ENCODE measurements around the gene HDAC11. TPM values are rescaled to one million over a fixed set of nuclear protein-coding genes. Genes with fewer than 3 reads are reported as not detected.

HDAC11 gene
- total and polyA plus RNA-seq, 10 of the 15 experiments (the other 5 are each of a cell fraction or from before 2014, with no cell fraction given), result 0.04 to 0.76 (median 0.22) TPM; not detected in 1

DNA sequence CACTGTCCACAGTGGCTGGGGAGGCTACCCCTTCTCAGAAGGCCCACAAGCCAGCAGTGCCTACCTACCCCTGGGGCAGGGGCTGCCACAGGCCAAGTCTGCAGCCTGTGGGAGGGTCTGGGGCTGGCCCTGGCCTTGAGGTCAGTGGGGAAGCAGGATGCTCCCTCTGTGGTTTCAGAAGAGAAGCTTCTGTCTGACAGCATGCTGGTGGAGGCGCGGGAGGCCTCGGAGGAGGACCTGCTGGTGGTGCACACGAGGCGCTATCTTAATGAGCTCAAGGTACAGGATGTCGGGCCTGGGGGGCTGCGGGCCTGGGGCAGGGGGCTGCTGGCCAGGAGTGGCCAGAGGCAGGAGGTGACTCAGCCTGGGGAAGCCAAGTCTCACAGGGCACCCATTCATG, 3.2 kb downstream of the HDAC11 start:
- no peak for DNase-seq (ENCODE audit: low read depth, low spot score)
- H3K79me2 ChIP-seq (ENCODE audit: control insufficient read depth, insufficient read depth, low read length), result no peaks in the 10 kb centered on the region
- no peak overlapping the region for H3K27ac ChIP-seq (ENCODE audit: control insufficient read depth, insufficient read depth)
- no peak for ATAC-seq
- H3K27me3 ChIP-seq (replicated peaks in 1 of 2; ENCODE audit: control insufficient read depth in 2 of 2, insufficient read depth in 2 of 2, low read length in 1 of 2), result no peaks in the 10 kb centered on the region; a peak in 1 of 4 replicates
- H3K9me3 ChIP-seq (replicated peaks; ENCODE audit: control insufficient read depth, insufficient read depth, low read length), result no peaks in the 10 kb centered on the region
- ChIA-PET RAD21 (ENCODE audit: unreplicated experiment) (interaction anchor here (0.7 kb wide), 1 partner anchor 251 kb away, joined by 3 read pairs; no protein-coding TSS in a partner anchor), POLR2A (interaction anchor here (0.7 kb wide), 1 partner anchor 403 kb away, joined by 4 read pairs; no protein-coding TSS in a partner anchor), SMC1A (ENCODE audit: uncharacterized antibody, unreplicated experiment) (no interaction called here), CTCF (interaction anchor here (1.8 kb wide), 1 partner anchor 13 kb away, joined by 8 read pairs; no protein-coding TSS in a partner anchor)
- no peak overlapping the region for H3K4me3 ChIP-seq
- BruUV-seq (replicated peaks), result no TSS peak
- 71% methylated on average over 7 of the region's 7 CpGs for WGBS (ENCODE audit: insufficient coverage, insufficient replicate concordance, low lambda C conversion rate, missing lambda C conversion rate)
- H3K36me3 ChIP-seq (ENCODE audit: control insufficient read depth in 2 of 2, insufficient read depth in 2 of 2, low read length in 1 of 2), result no peaks in the 10 kb centered on the region
- no peak for TF ChIP-seq SMAD1 (IDR thresholded peaks at IDR 0.05; ENCODE audit: low read depth, partially characterized antibody)
- TF ChIP-seq CHD1 (IDR thresholded peaks at IDR 0.05; ENCODE audit: low read depth, low read length), result no peak
- TF ChIP-seq RUNX3 (IDR thresholded peaks at IDR 0.05; ENCODE audit: low read length), result no peak
- TF ChIP-seq SMARCA5 (IDR thresholded peaks at IDR 0.05), result no peak
- TF ChIP-seq POLR2AphosphoS2 (IDR thresholded peaks at IDR 0.05; ENCODE audit: low read depth, low read length), result no peak
- TF ChIP-seq ZSCAN29 (IDR thresholded peaks at IDR 0.05), result no peak
- TF ChIP-seq, protein P1, sequence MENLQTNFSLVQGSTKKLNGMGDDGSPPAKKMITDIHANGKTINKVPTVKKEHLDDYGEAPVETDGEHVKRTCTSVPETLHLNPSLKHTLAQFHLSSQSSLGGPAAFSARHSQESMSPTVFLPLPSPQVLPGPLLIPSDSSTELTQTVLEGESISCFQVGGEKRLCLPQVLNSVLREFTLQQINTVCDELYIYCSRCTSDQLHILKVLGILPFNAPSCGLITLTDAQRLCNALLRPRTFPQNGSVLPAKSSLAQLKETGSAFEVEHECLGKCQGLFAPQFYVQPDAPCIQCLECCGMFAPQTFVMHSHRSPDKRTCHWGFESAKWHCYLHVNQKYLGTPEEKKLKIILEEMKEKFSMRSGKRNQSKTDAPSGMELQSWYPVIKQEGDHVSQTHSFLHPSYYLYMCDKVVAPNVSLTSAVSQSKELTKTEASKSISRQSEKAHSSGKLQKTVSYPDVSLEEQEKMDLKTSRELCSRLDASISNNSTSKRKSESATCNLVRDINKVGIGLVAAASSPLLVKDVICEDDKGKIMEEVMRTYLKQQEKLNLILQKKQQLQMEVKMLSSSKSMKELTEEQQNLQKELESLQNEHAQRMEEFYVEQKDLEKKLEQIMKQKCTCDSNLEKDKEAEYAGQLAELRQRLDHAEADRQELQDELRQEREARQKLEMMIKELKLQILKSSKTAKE (IDR thresholded peaks at IDR 0.05; ENCODE audit: low read depth, poor library complexity, severe bottlenecking), result no peak
- TF ChIP-seq POU2F2 (IDR thresholded peaks at IDR 0.05; ENCODE audit: borderline replicate concordance, low read depth, low read length), result no peak
- TF ChIP-seq KLF5 (IDR thresholded peaks at IDR 0.05; ENCODE audit: partially characterized antibody), result no peak
- TF ChIP-seq ZNF24 (IDR thresholded peaks at IDR 0.05), result no peak
- TF ChIP-seq CREB1 (IDR thresholded peaks at IDR 0.05; ENCODE audit: low read depth), result no peak
- TF ChIP-seq PAX5 (IDR thresholded peaks at IDR 0.05; ENCODE audit: borderline replicate concordance, low read depth, low read length), result no peak
- TF ChIP-seq EZH2 (IDR thresholded peaks at IDR 0.05; ENCODE audit: borderline replicate concordance, control insufficient read depth, low read depth, low read length), result no peak
- no peak for TF ChIP-seq STAT3 (IDR thresholded peaks at IDR 0.05; ENCODE audit: low read depth, low read length)
- TF ChIP-seq IKZF2 (IDR thresholded peaks at IDR 0.05), result no peak
- TF ChIP-seq HCFC1 (IDR thresholded peaks at IDR 0.05; ENCODE audit: low read length), result no peak
- TF ChIP-seq, protein P2, sequence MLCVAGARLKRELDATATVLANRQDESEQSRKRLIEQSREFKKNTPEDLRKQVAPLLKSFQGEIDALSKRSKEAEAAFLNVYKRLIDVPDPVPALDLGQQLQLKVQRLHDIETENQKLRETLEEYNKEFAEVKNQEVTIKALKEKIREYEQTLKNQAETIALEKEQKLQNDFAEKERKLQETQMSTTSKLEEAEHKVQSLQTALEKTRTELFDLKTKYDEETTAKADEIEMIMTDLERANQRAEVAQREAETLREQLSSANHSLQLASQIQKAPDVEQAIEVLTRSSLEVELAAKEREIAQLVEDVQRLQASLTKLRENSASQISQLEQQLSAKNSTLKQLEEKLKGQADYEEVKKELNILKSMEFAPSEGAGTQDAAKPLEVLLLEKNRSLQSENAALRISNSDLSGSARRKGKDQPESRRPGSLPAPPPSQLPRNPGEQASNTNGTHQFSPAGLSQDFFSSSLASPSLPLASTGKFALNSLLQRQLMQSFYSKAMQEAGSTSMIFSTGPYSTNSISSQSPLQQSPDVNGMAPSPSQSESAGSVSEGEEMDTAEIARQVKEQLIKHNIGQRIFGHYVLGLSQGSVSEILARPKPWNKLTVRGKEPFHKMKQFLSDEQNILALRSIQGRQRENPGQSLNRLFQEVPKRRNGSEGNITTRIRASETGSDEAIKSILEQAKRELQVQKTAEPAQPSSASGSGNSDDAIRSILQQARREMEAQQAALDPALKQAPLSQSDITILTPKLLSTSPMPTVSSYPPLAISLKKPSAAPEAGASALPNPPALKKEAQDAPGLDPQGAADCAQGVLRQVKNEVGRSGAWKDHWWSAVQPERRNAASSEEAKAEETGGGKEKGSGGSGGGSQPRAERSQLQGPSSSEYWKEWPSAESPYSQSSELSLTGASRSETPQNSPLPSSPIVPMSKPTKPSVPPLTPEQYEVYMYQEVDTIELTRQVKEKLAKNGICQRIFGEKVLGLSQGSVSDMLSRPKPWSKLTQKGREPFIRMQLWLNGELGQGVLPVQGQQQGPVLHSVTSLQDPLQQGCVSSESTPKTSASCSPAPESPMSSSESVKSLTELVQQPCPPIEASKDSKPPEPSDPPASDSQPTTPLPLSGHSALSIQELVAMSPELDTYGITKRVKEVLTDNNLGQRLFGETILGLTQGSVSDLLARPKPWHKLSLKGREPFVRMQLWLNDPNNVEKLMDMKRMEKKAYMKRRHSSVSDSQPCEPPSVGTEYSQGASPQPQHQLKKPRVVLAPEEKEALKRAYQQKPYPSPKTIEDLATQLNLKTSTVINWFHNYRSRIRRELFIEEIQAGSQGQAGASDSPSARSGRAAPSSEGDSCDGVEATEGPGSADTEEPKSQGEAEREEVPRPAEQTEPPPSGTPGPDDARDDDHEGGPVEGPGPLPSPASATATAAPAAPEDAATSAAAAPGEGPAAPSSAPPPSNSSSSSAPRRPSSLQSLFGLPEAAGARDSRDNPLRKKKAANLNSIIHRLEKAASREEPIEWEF (IDR thresholded peaks at IDR 0.05; ENCODE audit: insufficient replicate concordance, low read depth, low read length), result no peak
- no peak for TF ChIP-seq MYC (IDR thresholded peaks at IDR 0.05; ENCODE audit: insufficient read depth, insufficient read length, insufficient replicate concordance, low read length, severe bottlenecking)
- TF ChIP-seq ASH2L (IDR thresholded peaks at IDR 0.05; ENCODE audit: borderline replicate concordance, low read depth), result no peak
- H3K9ac ChIP-seq (ENCODE audit: control insufficient read depth, insufficient read depth, low read length), result no peak overlapping the region
- FAIRE-seq, result no peak
- no peaks in the 10 kb centered on the region for H4K20me1 ChIP-seq (ENCODE audit: control insufficient read depth, insufficient read depth)
- H3K4me1 ChIP-seq (ENCODE audit: control insufficient read depth, insufficient read depth, low read length), result peaks cover 3% of the 10 kb centered on the region; the same call in 1 of the 2 replicates
- no peak overlapping the region for H3K4me2 ChIP-seq (ENCODE audit: control insufficient read depth, insufficient read depth)
- in situ Hi-C loops (cut with MboI), result no loop called here
- intact Hi-C loops (cut with micrococcal nuclease; ENCODE audit: unreplicated experiment), result loop anchor here (5.0 kb wide), 1 partner anchor 349 kb away; no protein-coding TSS in a partner anchor
- no peak overlapping the region for H2AFZ ChIP-seq (ENCODE audit: control insufficient read depth, low read depth, low read length)
